Ishikawa (cell line): ENCODE data around the gene TPSG1.

ENCODE experiments used
- CEBPB ChIP-seq: IDR thresholded peaks from 2 replicates; pipeline ENCODE4 v1.6.1; 2012
- TF ChIP-seq, protein P1 (sequence below): IDR thresholded peaks from 2 replicates; pipeline ENCODE4 v1.6.1; 2012; ENCODE audit warnings: low read depth, mild to moderate bottlenecking

DNA sequence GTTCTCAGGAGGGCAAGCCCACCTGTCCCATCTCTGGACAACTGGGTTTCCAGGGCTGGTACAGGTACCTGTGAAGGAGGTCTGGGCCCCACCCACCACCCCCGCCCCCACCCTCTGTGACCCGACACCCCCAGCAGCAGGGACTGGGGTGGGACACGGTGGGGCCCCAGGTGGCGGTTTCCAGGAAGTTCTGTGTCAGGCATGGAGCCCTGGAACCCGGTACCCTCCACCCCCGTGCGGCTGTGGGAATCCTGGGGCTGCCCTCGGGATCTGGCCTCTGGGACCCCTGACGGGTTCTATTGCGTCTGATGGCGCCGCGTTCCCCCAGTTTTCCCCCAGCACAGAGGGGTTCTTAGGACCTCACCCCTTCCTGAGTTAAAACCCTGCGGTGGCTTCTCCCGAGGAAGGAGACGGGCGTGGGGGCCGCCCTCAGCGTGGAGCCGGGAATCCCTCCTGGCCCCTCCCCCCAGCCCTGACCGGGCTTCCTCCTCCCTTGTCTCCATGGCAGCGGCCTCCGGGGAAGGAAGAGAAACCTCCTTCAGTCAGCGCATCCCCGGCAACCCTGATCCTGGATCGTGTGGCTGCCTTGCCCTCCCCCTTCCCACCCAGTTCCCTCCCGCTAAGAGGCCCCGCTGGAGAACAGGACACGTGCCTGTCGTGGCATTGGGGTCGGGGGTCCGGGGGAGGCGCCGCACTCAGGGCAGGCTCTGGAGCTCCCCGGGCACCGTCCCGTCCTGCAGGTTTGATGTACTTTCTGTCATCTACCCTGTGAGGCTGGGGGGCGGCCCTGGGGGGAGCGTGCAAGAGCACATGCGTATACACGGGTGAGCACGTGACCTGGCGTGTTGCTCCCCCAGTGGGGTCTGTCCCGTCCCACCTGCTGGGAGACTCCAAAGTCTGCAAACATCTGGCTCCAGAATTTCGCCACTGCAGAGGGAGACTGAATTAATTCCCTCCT lies 41.8 kb downstream of the TPSG1 start:
- TF ChIP-seq, protein P1, sequence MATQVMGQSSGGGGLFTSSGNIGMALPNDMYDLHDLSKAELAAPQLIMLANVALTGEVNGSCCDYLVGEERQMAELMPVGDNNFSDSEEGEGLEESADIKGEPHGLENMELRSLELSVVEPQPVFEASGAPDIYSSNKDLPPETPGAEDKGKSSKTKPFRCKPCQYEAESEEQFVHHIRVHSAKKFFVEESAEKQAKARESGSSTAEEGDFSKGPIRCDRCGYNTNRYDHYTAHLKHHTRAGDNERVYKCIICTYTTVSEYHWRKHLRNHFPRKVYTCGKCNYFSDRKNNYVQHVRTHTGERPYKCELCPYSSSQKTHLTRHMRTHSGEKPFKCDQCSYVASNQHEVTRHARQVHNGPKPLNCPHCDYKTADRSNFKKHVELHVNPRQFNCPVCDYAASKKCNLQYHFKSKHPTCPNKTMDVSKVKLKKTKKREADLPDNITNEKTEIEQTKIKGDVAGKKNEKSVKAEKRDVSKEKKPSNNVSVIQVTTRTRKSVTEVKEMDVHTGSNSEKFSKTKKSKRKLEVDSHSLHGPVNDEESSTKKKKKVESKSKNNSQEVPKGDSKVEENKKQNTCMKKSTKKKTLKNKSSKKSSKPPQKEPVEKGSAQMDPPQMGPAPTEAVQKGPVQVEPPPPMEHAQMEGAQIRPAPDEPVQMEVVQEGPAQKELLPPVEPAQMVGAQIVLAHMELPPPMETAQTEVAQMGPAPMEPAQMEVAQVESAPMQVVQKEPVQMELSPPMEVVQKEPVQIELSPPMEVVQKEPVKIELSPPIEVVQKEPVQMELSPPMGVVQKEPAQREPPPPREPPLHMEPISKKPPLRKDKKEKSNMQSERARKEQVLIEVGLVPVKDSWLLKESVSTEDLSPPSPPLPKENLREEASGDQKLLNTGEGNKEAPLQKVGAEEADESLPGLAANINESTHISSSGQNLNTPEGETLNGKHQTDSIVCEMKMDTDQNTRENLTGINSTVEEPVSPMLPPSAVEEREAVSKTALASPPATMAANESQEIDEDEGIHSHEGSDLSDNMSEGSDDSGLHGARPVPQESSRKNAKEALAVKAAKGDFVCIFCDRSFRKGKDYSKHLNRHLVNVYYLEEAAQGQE: no peak
- no peak for TF ChIP-seq CEBPB
